ENCODE data around the gene CAMTA1. TPM values are rescaled to one million over a fixed set of nuclear protein-coding genes. Genes with fewer than 3 reads are reported as not detected.
A peak's percentile ranks its signal among the peaks of the same experiment; 100 is the strongest.

CAMTA1 gene
- total RNA-seq, 1 donor from 2014 or later, result 77.6 TPM

GRCh38 chr1:6888870-6889269 lies 103.6 kb downstream of the CAMTA1 start:
- Histone ChIP-seq H3K9ac (ENCODE audit: low read length) (no peak overlapping the region), H3K4me3 (ENCODE audit: insufficient read depth, low read depth, low read length) (no peak overlapping the region), H3K9me3 (ENCODE audit: insufficient read depth, low read depth, low read length) (no peaks in the 10 kb centered on the region), H3K4me1 (ENCODE audit: insufficient read depth, low read length) (no peaks in the 10 kb centered on the region), H4K20me1 (ENCODE audit: insufficient read depth, low read length) (peaks cover 14% of the 10 kb centered on the region), H3K36me3 (ENCODE audit: insufficient read depth, low read length) (no peaks in the 10 kb centered on the region), H2AFZ (ENCODE audit: low read depth, low read length) (no peak overlapping the region), H3K27ac (ENCODE audit: low read depth, low read length) (no peak overlapping the region), H3K79me2 (ENCODE audit: insufficient read depth, low read length) (no peaks in the 10 kb centered on the region), H3K4me2 (ENCODE audit: low read length) (no peak overlapping the region), H3K27me3 (ENCODE audit: insufficient read depth, low read length) (no peaks in the 10 kb centered on the region)
- Mint-ChIP-seq H3K9me3 (ENCODE audit: unreplicated experiment) (no peaks in the 10 kb centered on the region), H3K27ac (ENCODE audit: unreplicated experiment) (no peak overlapping the region), H3K27me3 (ENCODE audit: low read depth, unreplicated experiment) (no peaks in the 10 kb centered on the region), H3K4me1 (ENCODE audit: low read depth, unreplicated experiment) (peaks cover 24% of the 10 kb centered on the region), H3K36me3 (ENCODE audit: low read depth, unreplicated experiment) (peaks cover 2% of the 10 kb centered on the region), H3K4me3 (ENCODE audit: unreplicated experiment) (no peak overlapping the region)
- TF ChIP-seq, protein P1, sequence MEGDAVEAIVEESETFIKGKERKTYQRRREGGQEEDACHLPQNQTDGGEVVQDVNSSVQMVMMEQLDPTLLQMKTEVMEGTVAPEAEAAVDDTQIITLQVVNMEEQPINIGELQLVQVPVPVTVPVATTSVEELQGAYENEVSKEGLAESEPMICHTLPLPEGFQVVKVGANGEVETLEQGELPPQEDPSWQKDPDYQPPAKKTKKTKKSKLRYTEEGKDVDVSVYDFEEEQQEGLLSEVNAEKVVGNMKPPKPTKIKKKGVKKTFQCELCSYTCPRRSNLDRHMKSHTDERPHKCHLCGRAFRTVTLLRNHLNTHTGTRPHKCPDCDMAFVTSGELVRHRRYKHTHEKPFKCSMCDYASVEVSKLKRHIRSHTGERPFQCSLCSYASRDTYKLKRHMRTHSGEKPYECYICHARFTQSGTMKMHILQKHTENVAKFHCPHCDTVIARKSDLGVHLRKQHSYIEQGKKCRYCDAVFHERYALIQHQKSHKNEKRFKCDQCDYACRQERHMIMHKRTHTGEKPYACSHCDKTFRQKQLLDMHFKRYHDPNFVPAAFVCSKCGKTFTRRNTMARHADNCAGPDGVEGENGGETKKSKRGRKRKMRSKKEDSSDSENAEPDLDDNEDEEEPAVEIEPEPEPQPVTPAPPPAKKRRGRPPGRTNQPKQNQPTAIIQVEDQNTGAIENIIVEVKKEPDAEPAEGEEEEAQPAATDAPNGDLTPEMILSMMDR (IDR thresholded peaks at IDR 0.05; ENCODE audit: insufficient read depth, low read depth, low read length), result no peak
- no peak for TF ChIP-seq EZH2 (IDR thresholded peaks at IDR 0.05; ENCODE audit: insufficient read depth, low read length)
- DNase-seq (ENCODE audit: low read depth) (no peak), FAIRE-seq (no peak)

GRCh38 chr1:6889875-6890480 lies 104.7 kb downstream of the CAMTA1 start:
- TF ChIP-seq EZH2 (IDR thresholded peaks at IDR 0.05; ENCODE audit: insufficient read depth, low read length), result no peak
- TF ChIP-seq, protein P1 (IDR thresholded peaks at IDR 0.05; ENCODE audit: insufficient read depth, low read depth, low read length), result peak; percentile 88
- Mint-ChIP-seq H3K4me1 (ENCODE audit: low read depth, unreplicated experiment) (peaks cover 17% of the 10 kb centered on the region), H3K27ac (ENCODE audit: unreplicated experiment) (no peak overlapping the region), H3K27me3 (ENCODE audit: low read depth, unreplicated experiment) (no peaks in the 10 kb centered on the region), H3K4me3 (ENCODE audit: unreplicated experiment) (no peak overlapping the region), H3K9me3 (ENCODE audit: unreplicated experiment) (no peaks in the 10 kb centered on the region), H3K36me3 (ENCODE audit: low read depth, unreplicated experiment) (peaks cover 2% of the 10 kb centered on the region)
- no peak overlapping the region for H2AFZ ChIP-seq (ENCODE audit: low read depth, low read length)
- H3K4me1 ChIP-seq (ENCODE audit: insufficient read depth, low read length), result no peaks in the 10 kb centered on the region
- H3K9me3 ChIP-seq (ENCODE audit: insufficient read depth, low read depth, low read length), result no peaks in the 10 kb centered on the region
- no peak overlapping the region for H3K4me3 ChIP-seq (ENCODE audit: insufficient read depth, low read depth, low read length)
- peak; percentile 72 for FAIRE-seq
- no peak overlapping the region for H3K27ac ChIP-seq (ENCODE audit: low read depth, low read length)
- H3K79me2 ChIP-seq (ENCODE audit: insufficient read depth, low read length), result no peaks in the 10 kb centered on the region
- no peak overlapping the region for H3K4me2 ChIP-seq (ENCODE audit: low read length)
- no peak overlapping the region for H3K9ac ChIP-seq (ENCODE audit: low read length)
- H3K36me3 ChIP-seq (ENCODE audit: insufficient read depth, low read length), result no peaks in the 10 kb centered on the region
- no peaks in the 10 kb centered on the region for H3K27me3 ChIP-seq (ENCODE audit: insufficient read depth, low read length)
- peaks cover 14% of the 10 kb centered on the region for H4K20me1 ChIP-seq (ENCODE audit: insufficient read depth, low read length)
- DNase-seq (ENCODE audit: low read depth), result peak; percentile 32

- Histone ChIP-seq H3K4me2 (ENCODE audit: low read length) (no peak overlapping the region), H3K4me1 (ENCODE audit: insufficient read depth, low read length) (no peaks in the 10 kb centered on the region), H2AFZ (ENCODE audit: low read depth, low read length) (no peak overlapping the region), H4K20me1 (ENCODE audit: insufficient read depth, low read length) (peaks cover 13% of the 10 kb centered on the region), H3K9me3 (ENCODE audit: insufficient read depth, low read depth, low read length) (no peaks in the 10 kb centered on the region), H3K4me3 (ENCODE audit: insufficient read depth, low read depth, low read length) (no peak overlapping the region), H3K27me3 (ENCODE audit: insufficient read depth, low read length) (no peaks in the 10 kb centered on the region), H3K36me3 (ENCODE audit: insufficient read depth, low read length) (no peaks in the 10 kb centered on the region), H3K27ac (ENCODE audit: low read depth, low read length) (no peak overlapping the region), H3K79me2 (ENCODE audit: insufficient read depth, low read length) (no peaks in the 10 kb centered on the region), H3K9ac (ENCODE audit: low read length) (no peak overlapping the region)
- Mint-ChIP-seq H3K27me3 (ENCODE audit: low read depth, unreplicated experiment) (no peaks in the 10 kb centered on the region), H3K4me3 (ENCODE audit: unreplicated experiment) (no peak overlapping the region), H3K9me3 (ENCODE audit: unreplicated experiment) (no peaks in the 10 kb centered on the region), H3K36me3 (ENCODE audit: low read depth, unreplicated experiment) (peaks cover under 1% of the 10 kb centered on the region), H3K27ac (ENCODE audit: unreplicated experiment) (no peak overlapping the region), H3K4me1 (ENCODE audit: low read depth, unreplicated experiment) (peaks cover 16% of the 10 kb centered on the region)
- no peak for DNase-seq (ENCODE audit: low read depth)
- FAIRE-seq, result no peak
- TF ChIP-seq, protein P1 (IDR thresholded peaks at IDR 0.05; ENCODE audit: insufficient read depth, low read depth, low read length), result no peak
Observed at GRCh38 chr1:6890686-6891085, 105.4 kb downstream of the CAMTA1 start.

Data from astrocyte (in vitro differentiated cells and primary cell).